ENCODE data around the gene DLGAP3. TPM values are rescaled to one million over a fixed set of nuclear protein-coding genes. Genes with fewer than 3 reads are reported as not detected.

Gene DLGAP3
- total RNA-seq, 1 experiment from 2014 or later = 7.3 TPM

DNA sequence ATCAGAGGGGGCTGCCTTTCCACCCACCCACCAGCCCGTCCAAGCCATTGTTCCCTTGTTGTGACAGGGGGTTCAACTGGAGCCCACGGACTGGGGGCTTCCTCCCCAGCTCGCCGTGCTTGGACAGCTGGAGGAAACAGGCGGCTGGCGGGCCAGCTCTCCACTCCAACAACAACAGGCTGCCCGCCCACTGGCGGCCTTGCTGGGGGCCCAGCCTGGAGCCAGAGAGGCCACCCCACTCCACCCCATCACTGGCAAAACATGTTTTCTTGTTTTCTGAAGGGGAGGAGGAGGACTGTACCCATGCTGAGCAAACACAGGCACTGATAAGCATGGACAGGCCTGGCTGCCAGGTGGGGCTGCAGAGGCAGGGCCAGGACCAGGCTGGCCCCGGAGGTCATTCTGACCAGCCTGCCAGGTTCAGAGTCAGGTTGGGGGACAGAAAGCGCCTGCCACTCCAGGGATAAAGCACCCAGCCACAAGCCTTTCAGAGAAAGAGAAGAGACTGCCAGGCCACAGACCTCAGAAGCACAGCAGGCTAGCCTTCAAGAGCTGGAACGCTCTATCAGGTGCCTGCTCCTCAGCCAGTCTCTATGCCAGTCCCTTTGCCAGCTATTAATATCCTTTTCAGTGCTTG, 103.9 kb downstream of the DLGAP3 start:
- no peak overlapping the region for H3K4me2 ChIP-seq (ENCODE audit: insufficient read depth, insufficient read length, low read length)
- no peaks in the 10 kb centered on the region for H3K79me2 ChIP-seq (ENCODE audit: insufficient read depth, low read length)
- no peak overlapping the region for H2BK15ac ChIP-seq (ENCODE audit: low read depth, low read length)
- no peak overlapping the region for H4K91ac ChIP-seq (ENCODE audit: insufficient read length, low read depth, low read length)
- no peak overlapping the region for H3K23ac ChIP-seq (ENCODE audit: insufficient read length, low read depth, low read length)
- H2BK5ac ChIP-seq (ENCODE audit: insufficient read length, low read length) = no peak overlapping the region
- H3K27me3 ChIP-seq (ENCODE audit: insufficient read depth, low read length) = no peaks in the 10 kb centered on the region
- H3K79me1 ChIP-seq (ENCODE audit: insufficient read depth, low read depth, low read length, poor library complexity, severe bottlenecking) = no peaks in the 10 kb centered on the region
- no peaks in the 10 kb centered on the region for H3K4me1 ChIP-seq (ENCODE audit: insufficient read depth, low read length)
- H3K23me2 ChIP-seq (ENCODE audit: insufficient read length, low read depth, low read length, poor library complexity, severe bottlenecking) = no peaks in the 10 kb centered on the region
- H3K9ac ChIP-seq (ENCODE audit: extremely low read depth, insufficient read length, low read length) = no peak overlapping the region
- no peaks in the 10 kb centered on the region for H4K20me1 ChIP-seq (ENCODE audit: control insufficient read depth, insufficient read depth, insufficient read length)
- H4K8ac ChIP-seq (replicated peaks; ENCODE audit: insufficient read length, low read depth, low read length) = no peak overlapping the region
- Mint-ChIP-seq H3K4me1 (no peaks in the 10 kb centered on the region), H3K27ac (no peak overlapping the region; a peak in 1 of 7 replicates), H3K36me3 (ENCODE audit: insufficient read depth in 1 of 3, low read depth in 3 of 3) (no peaks in the 10 kb centered on the region), H3K9me3 (no peaks in the 10 kb centered on the region), H3K4me3 (no peak overlapping the region), H3K27me3 (ENCODE audit: low read depth) (no peaks in the 10 kb centered on the region)
- no peak overlapping the region for H3T11ph ChIP-seq (ENCODE audit: low read length)
- TF ChIP-seq, protein P1, sequence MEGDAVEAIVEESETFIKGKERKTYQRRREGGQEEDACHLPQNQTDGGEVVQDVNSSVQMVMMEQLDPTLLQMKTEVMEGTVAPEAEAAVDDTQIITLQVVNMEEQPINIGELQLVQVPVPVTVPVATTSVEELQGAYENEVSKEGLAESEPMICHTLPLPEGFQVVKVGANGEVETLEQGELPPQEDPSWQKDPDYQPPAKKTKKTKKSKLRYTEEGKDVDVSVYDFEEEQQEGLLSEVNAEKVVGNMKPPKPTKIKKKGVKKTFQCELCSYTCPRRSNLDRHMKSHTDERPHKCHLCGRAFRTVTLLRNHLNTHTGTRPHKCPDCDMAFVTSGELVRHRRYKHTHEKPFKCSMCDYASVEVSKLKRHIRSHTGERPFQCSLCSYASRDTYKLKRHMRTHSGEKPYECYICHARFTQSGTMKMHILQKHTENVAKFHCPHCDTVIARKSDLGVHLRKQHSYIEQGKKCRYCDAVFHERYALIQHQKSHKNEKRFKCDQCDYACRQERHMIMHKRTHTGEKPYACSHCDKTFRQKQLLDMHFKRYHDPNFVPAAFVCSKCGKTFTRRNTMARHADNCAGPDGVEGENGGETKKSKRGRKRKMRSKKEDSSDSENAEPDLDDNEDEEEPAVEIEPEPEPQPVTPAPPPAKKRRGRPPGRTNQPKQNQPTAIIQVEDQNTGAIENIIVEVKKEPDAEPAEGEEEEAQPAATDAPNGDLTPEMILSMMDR (conservative IDR thresholded peaks at IDR 0.05) = no peak
- no peak overlapping the region for H2BK120ac ChIP-seq (ENCODE audit: low read depth, low read length, poor library complexity, severe bottlenecking)
- no peak overlapping the region for H2AFZ ChIP-seq (ENCODE audit: low read length)
- DNase-seq = no peak
- H3K27ac ChIP-seq (ENCODE audit: insufficient read length, low read depth, low read length) = no peak overlapping the region
- no peak overlapping the region; the same call in 1 of the 2 replicates for H3K14ac ChIP-seq (ENCODE audit: insufficient read depth, low read length)
- H2BK20ac ChIP-seq (ENCODE audit: low read depth, low read length, poor library complexity, severe bottlenecking) = no peak overlapping the region
- H3K4ac ChIP-seq (ENCODE audit: low read depth, low read length) = no peak overlapping the region
- no peak overlapping the region for H4K5ac ChIP-seq (ENCODE audit: insufficient read length, low read depth, low read length)
- H3K18ac ChIP-seq (ENCODE audit: insufficient read length, low read depth, low read length) = no peak overlapping the region
- no peak overlapping the region for H3K56ac ChIP-seq (ENCODE audit: insufficient read length, low read depth, low read length)
- H2AK5ac ChIP-seq (ENCODE audit: insufficient read length, low read length) = no peak overlapping the region
- WGBS (ENCODE audit: extremely low coverage, insufficient read length, low lambda C conversion rate) = no CpG with 5 or more reads among the region's 11 CpGs
- no peaks in the 10 kb centered on the region for H3K9me3 ChIP-seq (ENCODE audit: control insufficient read depth, low read depth, low read length)
- H2BK12ac ChIP-seq (ENCODE audit: insufficient read length, low read depth, low read length) = no peak overlapping the region
